COLO668 (cell line): Measurements from ENCODE around the gene DPF3.

ENCODE experiments used
- DNase-seq: peaks from one replicate; lab custom pipeline; 2025; ENCODE audit not compliant: unreplicated experiment; lab: John Stamatoyannopoulos, UW

The DPF3 gene

DNA sequence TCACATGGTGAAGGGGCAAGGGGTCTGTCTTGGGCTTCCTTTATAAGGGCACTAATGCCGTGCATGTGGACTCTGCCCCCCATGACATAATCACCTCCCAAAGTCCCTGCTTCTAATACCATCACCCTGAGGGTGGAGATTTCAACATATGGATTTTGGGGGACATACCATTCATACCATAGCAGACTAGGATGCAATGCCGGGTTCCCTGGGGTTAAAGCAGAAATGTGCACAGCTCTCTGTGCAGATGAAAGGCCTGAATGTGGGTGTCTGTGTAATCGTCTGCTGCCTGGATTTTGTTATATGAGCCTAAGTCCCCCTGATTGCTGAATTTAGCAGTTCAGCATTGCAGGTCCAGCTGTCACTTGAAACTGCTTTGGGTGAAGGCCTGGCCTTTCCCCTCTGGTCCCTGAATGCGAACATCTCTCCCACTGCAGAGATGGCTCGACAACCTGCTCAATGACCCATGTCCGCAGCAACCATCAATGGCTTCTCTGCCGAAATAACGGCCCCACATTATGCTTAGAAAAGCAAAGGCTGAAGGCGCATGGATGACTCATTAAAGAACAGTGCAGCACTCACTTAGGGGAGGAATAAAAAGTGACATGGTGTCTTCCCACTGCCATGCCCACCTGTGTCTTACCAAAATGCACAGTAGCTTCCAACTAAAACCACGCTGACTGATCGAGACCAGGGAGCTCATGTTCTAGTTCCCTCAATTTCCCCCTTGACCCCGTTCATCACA lies 286.3 kb downstream of the DPF3 start:
- no peak for DNase-seq

DNA sequence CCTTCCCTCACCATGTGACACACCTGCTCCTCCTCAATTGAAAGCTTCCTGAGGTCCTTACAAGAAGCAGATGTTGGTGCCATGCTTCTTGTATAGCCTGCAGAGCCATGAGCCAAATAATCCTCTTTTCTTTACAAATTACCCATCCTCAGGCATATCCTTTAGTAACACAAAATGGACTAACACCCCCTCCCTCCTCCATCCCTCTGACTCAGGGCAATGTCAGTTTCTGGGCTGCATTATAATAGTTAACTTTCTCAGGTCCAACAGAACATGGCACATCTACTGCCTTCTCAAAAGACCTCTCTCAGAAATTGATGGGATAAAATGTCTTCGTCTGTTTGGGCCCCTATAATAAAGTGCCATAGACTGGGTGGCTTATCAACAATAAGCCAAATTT lies 287.0 kb downstream of the DPF3 start:
- no peak for DNase-seq

DNA sequence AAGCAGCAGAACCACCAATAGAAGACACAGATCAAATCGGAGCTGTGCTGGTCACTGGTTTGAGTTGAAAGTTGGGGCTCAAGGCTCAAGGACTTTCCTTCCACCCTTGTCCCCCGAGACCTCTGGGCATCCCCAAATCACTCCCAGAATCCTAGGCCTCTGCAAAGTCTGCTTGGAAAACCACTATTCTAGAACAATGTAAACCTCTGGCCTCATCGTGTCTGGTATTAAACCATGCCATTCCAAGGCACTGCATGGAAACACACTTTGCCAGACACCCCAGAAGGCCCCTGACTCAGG lies 288.0 kb downstream of the DPF3 start:
- DNase-seq, result no peak

DNA sequence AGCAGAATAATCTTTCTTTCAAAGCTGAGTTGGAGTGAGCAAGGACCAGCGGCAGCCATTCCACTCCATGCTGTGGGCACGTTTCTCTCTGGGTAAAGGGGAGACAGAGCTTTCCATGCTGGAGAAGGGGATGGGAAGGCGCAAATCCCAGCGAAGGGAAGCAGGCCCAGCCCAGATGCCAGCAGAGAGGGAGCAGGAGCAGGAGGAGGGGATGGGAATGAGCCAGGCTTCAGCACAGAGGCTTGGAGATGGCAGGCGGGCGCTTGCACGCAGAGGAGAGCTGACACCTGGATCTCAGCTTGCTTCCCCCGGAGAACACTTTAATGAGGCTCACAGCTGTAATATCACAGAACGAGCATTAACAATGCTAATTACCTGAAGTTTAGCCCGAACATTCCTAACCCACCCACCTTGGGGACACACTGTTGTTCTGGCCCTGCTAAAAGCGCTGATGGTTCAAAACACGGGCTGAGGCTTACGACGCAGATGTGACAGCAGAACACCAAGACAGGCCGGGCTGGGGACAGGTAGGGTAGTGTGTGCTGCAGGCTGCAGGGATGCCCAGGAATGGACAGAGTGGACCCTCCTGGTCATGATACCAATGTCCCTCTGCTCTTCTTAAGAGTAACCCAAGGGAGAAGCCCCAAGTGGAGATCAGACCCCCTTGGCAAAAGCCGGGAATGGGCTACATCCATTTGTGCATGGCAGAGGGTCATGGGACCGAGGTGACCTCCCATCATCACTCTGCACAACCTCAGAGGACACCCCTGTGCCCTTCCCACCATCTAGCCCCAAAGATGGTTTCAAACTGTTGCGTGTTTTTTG lies 288.6 kb downstream of the DPF3 start:
- no peak for DNase-seq

DNA sequence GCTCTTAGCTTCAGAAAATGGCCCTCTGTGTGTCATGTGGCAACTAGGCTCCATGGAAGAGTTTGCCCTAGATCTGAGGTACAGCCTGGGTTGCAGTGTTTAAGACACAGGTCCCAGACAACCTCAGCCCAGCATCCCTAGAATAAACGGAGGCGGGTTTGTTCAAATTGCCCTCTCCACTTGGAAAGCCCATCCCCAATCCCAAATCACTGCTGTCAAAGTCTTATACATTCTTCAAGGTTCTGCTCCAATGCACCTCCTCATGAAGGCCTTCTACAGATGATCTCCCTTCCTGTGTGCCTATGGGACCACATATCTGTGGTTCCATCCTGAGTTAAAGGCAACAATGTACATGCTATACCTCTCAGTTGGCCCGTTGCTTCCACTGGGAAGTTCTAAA lies 289.8 kb downstream of the DPF3 start:
- no peak for DNase-seq

DNA sequence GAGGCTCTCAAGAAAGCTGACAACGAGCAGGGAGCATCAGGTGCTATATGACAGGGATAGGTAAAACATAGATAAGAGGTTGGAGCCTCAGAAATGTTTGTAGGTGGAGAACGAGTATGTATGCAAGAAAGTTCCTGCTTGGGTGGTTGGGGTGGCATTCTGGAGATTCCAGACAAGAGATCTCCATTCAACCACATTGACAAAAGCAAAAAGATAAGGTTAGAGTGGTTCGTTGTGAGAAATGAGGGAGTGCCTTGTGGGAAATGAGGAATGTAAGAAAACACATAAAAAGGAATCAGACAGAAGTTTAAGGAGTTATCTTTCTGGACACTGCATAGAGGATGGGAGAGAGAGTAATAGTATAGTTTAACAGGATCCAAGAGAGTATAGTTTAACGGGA lies 290.3 kb downstream of the DPF3 start:
- DNase-seq, result no peak

DNA sequence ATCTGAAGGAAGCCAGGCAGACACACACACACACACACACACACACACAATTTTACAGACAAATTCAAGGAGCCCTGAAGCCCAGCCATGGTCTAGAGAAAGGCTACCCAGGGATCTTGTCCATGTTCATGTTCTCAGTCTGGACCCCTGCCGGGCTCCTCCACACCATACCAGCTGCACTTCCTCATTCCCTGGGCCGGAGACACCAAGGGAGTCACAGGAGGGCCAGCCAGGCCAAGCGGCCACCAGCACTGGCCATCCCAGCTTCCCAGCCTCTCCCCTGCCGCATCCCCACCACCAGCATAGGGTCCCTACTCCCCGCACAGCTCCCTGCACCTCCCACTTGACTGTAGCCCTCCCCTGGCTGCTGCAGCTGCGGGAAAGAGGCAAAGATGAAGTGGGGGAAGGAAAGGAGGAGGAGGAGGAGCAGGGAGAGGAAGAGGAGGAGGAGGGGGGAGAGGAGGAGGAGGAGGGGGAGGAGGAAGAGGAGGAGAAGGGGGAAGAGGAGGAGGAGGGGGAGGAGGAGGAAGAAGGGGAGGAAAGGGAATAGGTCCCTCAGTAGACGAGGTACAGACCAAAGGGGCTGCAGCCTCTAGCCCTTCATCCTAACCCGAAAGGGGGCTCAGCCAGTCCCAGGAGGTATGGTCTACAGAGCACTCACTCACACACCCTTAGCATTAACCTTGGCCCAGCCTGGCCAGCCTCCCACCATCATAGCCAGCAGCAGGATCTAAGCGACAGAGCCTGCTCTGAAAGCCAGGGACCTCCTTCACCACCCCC lies 293.2 kb downstream of the DPF3 start:
- no peak for DNase-seq

DNA sequence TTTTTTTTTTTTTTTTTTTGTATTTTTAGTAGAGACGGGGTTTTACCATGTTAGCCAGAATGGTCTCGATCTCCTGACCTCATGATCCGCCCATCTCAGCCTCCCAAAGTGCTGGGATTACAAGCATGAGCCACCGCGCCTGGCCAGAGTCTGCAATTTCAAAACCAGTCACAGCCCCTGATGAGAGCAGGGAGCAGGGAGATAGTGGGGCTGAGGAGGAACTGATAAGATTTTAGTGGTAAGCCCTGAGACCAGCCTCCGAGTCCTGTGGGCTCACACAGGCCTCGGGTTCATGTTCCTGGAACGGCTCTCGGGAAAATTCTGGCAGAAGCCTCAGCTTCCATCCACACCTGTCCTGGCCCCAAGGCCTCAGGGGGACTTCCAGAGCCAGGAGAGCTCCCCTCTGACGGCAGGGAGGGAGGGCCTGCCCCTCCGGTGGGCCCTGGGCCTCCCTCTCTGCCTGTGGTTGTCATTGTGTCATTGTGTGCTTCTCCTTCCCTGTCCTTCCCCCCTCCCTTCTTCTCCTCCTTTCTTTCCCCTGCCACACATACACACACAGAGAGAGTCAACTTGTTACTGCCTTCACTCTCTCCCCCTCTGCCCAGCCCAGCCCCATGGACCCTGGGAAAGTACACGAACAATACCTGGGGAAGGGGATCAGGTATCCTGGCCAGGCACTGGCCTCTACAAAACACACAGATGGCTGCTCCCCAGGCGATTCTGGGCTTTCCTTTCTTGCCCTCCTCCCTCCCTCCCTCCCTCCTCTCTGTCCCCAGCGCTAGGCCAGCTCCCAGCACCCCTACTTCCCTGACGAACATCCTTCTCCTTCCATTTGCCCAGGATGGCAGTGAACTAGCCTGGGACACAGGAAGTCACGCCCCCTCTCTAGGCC lies 294.1 kb downstream of the DPF3 start:
- DNase-seq, result no peak

DNA sequence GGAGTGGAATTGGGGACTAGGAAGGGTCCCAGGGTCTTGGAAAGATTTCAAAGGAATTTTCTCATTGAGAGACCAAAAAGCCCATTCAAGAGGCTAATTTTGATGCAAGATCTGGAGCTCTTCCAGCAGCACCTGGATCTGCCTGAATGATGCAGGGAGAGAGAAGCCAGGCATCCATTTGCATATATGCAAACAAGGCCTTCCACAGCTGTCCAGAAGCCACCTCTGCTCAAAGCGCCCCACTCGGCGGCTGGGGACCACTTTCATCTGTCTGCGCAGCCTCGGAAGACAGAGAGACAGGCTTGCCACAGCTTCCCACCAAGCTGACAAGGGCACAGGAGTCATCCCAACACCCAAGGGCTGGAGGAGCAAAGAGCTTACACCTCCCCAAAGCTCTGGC lies 295.6 kb downstream of the DPF3 start:
- DNase-seq, result no peak

DNA sequence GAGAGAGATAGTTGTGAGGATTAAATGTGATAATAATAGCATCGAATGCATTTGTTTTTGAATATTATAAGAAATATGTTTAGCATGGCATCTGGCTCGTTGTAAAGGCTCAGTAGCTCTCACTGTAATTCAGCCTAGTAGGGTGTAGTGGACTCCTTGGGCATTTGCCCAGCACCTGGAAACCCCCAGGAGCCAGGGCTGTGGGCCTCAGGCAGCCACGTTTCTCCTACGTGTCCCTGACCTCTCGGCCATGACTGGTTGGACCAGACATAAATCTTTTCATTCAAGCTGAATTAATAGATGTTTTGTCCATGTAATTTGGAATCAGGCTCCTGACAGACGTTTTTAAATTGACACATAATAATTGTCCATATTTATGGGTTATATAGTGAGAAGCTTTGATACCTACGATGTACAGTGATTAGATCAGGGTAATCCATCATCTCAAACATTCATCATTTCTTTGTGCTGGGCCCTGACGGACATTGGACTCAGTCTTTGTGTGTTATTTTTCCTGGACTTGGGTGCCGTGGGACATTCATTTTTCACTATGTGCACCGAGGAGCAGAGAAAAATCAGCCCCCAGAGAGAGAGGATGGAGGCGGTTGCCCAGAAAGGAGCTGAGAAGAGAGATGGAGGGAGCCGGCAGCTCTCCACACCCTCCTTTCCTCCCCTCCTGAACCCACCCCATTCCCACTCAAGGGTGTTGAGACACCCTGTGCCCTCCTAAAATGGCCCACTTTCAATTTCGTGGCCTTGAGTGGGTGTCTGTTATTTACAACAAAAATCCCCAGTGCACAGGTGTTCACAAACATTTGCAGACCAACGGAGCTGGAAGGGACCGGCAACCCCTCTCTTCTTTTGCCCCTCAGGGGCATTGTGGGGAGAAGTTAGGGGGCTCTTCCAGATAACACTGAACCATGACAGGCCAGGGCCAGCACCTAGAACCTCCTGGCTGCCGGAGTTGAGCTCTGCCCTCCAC lies 296.4 kb downstream of the DPF3 start:
- no peak for DNase-seq

DNA sequence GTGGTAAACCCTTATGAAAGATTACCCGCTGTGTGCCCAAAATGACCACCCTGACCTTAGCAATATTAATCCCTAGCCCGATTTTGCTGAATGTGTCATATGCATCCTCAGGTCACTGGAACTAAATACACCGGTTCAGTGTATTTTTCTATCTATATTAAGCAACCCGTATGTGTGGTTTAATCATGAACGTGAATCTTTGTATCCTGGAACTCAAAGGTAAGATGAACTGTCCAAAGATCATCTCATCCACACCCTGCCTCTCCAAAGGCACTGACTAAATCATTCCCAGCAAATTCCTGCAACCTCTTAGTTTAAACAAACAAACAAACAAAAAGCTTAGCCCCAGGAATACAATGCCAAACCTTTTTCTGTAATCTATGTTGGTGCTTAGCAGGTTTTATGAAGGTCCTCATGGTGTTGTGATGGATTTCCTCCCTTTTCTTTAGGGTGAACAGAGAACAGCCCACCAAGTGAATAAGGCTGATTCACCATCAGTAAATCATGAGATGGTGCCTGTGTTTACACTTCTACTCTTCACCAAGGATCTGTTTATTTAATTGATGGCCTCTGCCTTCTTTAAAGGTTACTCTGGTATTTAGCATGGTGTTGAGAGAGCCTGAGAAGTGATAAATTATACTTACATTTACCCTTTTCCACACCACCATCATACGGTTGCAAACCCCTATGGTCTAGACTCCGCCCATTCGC lies 298.6 kb downstream of the DPF3 start:
- no peak for DNase-seq

DNA sequence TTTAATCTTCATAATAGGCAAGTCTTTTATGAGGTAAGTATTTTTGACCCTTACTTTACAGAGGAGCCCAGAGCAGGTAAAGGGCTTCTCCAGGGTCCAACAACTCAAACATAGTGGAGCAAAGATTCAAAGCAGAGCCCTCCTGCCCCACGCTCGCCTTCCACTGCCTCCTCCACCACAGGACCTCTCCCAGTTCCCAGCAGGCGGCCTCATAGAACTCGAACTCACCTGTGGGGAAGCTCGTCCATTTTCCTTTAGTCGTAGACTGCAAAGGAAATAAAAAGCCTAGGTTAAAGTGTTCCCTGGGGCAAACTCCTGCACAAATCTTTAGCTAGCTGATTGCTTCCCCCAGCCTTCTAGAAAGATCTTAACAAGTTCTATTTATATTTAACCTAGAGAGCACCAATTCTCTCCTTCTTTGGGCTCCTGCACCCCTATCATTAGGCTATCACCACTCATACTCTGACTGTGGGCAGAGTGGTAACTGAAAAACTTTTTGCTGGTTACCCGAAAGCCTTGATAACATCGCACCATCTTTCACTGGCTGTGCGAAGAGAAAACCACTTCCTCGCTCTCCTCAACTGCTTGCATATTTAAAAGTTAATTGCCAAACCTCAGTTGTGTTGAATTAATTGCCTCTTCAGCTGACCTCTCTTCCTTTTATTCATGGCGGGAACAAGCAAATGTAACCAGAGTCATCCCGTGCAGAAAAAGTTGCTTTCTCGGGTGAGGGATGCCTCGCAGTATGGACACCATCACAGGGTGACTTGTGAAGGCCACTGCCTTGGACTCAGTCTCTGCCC lies 299.6 kb downstream of the DPF3 start:
- DNase-seq, result no peak

DNA sequence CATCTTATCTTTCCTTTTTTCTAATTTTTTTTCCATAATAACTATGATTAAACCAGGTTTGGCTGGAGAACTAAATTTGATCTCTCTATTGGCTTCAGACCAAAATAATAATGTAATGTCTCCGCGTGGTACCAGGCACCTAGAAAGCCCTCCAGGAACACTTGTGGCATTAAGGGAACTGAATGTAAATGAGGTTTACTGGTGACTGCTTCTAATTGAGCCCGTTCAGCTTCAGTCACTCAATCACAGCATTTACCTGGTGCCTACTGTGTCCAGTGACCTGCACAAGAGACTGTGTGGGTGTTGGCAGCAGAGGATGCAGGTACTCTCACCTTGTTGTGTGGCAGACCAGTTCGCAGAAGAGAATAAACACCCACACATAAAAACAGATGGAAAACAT lies 302.5 kb downstream of the DPF3 start:
- DNase-seq, result no peak

DNA sequence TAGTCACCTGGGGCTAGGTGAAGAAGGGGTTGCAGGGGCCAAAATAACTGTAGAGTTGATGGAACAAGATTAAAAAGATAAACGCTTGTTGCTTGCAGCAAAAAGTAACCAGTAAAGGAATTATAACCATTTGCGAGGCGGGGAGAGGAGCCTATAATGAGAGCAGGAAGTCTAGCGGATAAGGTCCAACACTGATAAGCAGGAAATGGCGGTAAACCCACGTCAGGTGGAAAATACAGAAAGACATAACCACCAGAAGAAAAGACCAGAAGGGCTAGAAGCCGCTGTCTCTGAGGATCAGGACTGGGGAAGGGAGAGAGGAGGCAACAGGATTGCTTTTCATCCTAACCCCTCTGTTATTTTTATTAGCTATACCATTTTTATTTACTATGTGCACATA lies 303.3 kb downstream of the DPF3 start:
- DNase-seq, result no peak

DNA sequence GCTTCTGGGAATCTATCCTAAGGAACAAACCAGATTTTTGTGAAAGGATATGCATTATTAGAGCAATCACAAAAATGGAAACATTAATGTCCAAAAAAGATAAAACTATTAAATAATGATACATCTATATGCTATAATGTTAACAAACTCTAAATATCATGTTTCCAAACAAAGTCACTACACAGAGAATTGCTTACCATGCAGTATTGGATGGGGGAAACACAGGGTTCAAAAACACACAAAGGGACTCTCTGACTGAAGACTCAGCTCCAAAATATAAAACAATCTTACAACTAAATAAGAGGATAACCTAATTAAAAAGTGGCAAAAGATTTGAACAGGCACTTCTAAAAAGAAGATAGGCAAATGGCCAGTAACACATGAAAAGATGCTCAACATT lies 304.2 kb downstream of the DPF3 start:
- no peak for DNase-seq

DNA sequence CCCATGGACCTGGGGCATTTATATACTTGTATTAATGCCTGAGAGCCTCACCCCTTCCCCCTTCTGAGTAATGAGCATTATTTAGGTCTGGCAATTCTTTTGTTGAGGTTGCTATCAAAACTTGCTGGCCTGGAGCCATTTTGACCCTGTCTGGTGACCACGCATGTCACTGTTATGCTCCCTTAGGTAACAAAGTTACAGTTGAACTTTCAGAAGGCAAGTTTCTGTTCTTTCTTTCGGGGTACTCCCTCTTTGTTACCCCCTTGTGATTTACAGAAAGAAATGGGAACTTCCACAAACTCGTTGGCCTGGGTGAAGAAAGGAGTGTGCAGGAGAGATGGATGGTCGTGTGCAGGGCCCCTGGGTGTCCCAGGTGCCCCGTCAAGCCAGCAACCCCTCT lies 305.4 kb downstream of the DPF3 start:
- no peak for DNase-seq

DNA sequence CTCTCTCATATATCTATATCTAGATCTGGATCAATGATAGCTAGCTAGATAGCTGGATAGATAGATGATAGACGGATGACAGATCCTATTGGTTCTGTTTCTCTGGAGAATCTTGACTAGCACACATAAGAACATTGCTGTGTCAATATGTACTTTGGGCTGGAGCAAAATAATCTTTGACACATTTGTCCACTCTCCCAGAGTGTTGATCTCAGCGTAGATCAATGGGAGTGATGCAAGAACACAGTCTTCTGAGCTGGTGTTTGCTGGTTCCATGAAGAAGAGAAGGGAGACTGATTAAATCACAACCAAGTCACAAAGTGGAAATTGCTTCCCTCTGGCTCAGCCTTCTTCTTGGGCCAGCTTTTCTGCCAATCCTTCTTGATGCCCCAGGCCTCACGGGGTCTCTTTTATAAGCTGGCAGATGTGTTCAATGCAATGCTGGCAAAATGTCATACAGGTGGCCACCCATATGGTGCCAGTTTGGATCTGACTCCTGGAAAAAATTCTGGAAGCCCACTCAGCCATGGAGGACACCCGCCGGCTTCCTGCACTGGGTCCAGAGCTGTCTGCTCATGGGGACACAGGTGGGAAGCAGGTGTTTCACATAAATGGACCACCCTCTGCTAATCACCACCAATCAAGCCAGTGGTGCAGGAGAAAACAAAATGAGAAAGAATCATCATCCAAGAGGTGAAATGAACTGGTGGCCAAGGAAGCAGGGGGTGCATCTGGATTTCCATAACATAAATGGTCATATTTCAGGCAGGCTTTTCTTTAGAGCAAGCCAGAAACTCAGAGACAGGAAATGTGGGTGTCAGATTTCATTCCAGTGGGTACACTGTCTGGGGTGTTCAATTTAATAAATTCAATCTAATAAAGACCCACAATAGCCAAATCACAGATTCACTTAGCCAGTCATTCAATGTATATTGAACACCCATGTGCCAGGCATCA lies 310.3 kb downstream of the DPF3 start:
- DNase-seq, result no peak
